22Rv1 (cell line): ENCODE data around the gene TMEM106B.

Source experiments
- CTCF ChIP-seq: fragments of 450-650 bp; IDR thresholded peaks from 2 replicates; pipeline ENCODE4 v1.5.1; 2017; ENCODE audit warnings: mild to moderate bottlenecking
- ZFX ChIP-seq: fragments of 450-650 bp; IDR thresholded peaks from 2 replicates; pipeline ENCODE4 v1.6.1; 2017; ENCODE audit warnings: antibody characterized with exemption, borderline replicate concordance

GRCh38 chr7:12287901-12288300 is 76.8 kb downstream of the TMEM106B start:
- TF ChIP-seq CTCF = no peak
- TF ChIP-seq ZFX = no peak
